ENCODE results near the gene LHPP. TPM values are rescaled to one million over a fixed set of nuclear protein-coding genes. Genes with fewer than 3 reads are reported as not detected.

LHPP gene
- total and polyA plus RNA-seq, 2 experiments from 2014 or later = 27.4 to 40.2 TPM

DNA sequence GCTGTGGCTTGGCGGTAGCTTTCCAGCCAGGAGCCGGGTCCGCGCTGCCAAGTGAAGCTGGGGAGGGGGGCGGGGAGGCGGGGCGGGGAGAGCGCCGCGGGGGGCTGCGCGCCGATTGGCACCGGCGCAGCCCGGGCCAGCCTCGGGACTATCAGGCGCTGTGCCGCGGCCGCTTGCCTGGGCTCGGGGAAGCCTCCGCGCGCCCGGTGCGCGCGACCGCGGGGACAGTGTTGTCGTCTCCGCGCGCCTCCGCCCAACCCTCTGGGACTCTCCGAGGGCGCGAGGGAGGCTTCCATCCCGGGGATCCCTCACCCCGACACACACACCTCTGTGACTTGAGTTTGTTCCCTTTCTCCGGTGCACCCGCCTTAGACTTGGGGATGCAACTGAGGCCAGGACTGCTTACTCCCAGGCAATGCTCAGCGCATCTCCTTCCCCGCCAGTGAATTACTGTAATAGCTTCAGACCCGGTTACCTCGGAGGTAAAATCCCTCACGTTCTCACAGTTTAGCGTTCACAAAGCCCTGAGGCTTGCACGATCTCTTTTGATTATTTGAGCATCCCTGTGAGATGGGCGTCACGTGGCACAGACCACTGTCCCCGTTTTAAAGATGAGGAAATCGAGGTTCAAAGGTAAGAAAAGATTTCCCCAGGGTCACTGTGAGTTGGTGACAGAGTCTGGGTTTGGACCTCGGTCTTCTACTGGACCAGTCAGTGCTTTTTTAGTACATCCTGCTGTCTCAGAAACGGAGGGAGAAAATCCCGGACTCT lies 11.4 kb upstream of the LHPP start, which contains the start of gene NKX1-2:
Gene NKX1-2 (minus strand): TSS at position 24 of the 771 bp plus-strand sequence. CDS start 92 bp downstream, outside the sequence.
- no peaks in the 10 kb centered on the region; the same call in 1 of the 2 replicates for H3K79me2 ChIP-seq (replicated peaks; ENCODE audit: insufficient read depth)
- H2AFZ ChIP-seq = peak within 1 kb of the TSS; percentile 91
- Mint-ChIP-seq H3K27ac (peak within 1 kb of the TSS; percentile 71; the same call in 1 of the 2 replicates), H3K4me1 (peaks cover 58% of the 10 kb centered on the region), H3K27me3 (ENCODE audit: insufficient read depth, low read depth, poor library complexity) (peaks cover 59% of the 10 kb centered on the region), H3K9me3 (no peaks in the 10 kb centered on the region), H3K4me3 (peak within 1 kb of the TSS; percentile 84), H3K36me3 (ENCODE audit: low read depth) (peaks cover 12% of the 10 kb centered on the region)
- peaks cover 5% of the 10 kb centered on the region; the same call in 1 of the 2 replicates for H4K20me1 ChIP-seq (replicated peaks; ENCODE audit: insufficient read depth)
- ATAC-seq (peak; percentile 38), DNase-seq (ENCODE audit: low spot score) (peak; percentile 89)
- no peaks in the 10 kb centered on the region for H3K9me2 ChIP-seq (ENCODE audit: insufficient read depth)
- H3K27me3 ChIP-seq (ENCODE audit: insufficient read depth) = peaks cover 52% of the 10 kb centered on the region
- TF ChIP-seq STAT1 (IDR thresholded peaks at IDR 0.05; ENCODE audit: unreplicated experiment) (no peak), JUNB (IDR thresholded peaks at IDR 0.05; ENCODE audit: unreplicated experiment) (no peak), POLR2AphosphoS5 (IDR thresholded peaks at IDR 0.05; ENCODE audit: low read depth) (0 out of 2 replicates have a peak, but pooled peaks have one; percentile 16)
- TF ChIP-seq, protein P1, sequence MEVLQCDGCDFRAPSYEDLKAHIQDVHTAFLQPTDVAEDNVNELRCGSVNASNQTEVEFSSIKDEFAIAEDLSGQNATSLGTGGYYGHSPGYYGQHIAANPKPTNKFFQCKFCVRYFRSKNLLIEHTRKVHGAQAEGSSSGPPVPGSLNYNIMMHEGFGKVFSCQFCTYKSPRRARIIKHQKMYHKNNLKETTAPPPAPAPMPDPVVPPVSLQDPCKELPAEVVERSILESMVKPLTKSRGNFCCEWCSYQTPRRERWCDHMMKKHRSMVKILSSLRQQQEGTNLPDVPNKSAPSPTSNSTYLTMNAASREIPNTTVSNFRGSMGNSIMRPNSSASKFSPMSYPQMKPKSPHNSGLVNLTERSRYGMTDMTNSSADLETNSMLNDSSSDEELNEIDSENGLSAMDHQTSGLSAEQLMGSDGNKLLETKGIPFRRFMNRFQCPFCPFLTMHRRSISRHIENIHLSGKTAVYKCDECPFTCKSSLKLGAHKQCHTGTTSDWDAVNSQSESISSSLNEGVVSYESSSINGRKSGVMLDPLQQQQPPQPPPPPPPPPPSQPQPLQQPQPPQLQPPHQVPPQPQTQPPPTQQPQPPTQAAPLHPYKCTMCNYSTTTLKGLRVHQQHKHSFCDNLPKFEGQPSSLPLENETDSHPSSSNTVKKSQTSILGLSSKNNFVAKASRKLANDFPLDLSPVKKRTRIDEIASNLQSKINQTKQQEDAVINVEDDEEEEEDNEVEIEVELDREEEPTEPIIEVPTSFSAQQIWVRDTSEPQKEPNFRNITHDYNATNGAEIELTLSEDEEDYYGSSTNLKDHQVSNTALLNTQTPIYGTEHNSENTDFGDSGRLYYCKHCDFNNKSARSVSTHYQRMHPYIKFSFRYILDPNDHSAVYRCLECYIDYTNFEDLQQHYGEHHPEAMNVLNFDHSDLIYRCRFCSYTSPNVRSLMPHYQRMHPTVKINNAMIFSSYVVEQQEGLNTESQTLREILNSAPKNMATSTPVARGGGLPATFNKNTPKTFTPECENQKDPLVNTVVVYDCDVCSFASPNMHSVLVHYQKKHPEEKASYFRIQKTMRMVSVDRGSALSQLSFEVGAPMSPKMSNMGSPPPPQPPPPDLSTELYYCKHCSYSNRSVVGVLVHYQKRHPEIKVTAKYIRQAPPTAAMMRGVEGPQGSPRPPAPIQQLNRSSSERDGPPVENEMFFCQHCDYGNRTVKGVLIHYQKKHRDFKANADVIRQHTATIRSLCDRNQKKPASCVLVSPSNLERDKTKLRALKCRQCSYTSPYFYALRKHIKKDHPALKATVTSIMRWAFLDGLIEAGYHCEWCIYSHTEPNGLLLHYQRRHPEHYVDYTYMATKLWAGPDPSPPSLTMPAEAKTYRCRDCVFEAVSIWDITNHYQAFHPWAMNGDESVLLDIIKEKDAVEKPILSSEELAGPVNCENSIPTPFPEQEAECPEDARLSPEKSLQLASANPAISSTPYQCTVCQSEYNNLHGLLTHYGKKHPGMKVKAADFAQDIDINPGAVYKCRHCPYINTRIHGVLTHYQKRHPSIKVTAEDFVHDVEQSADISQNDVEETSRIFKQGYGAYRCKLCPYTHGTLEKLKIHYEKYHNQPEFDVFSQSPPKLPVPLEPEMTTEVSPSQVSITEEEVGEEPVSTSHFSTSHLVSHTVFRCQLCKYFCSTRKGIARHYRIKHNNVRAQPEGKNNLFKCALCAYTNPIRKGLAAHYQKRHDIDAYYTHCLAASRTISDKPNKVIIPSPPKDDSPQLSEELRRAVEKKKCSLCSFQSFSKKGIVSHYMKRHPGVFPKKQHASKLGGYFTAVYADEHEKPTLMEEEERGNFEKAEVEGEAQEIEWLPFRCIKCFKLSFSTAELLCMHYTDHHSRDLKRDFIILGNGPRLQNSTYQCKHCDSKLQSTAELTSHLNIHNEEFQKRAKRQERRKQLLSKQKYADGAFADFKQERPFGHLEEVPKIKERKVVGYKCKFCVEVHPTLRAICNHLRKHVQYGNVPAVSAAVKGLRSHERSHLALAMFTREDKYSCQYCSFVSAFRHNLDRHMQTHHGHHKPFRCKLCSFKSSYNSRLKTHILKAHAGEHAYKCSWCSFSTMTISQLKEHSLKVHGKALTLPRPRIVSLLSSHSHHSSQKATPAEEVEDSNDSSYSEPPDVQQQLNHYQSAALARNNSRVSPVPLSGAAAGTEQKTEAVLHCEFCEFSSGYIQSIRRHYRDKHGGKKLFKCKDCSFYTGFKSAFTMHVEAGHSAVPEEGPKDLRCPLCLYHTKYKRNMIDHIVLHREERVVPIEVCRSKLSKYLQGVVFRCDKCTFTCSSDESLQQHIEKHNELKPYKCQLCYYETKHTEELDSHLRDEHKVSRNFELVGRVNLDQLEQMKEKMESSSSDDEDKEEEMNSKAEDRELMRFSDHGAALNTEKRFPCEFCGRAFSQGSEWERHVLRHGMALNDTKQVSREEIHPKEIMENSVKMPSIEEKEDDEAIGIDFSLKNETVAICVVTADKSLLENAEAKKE (CRISPR knock-in tag; IDR thresholded peaks at IDR 0.05) = no peak
- H3K27ac ChIP-seq (ENCODE audit: low read depth) = 0 out of 2 replicates have a peak within 1 kb of the TSS, but pooled peaks have one; percentile 83
- H3K4me2 ChIP-seq = peak within 1 kb of the TSS; percentile 99
- peak within 1 kb of the TSS; percentile 81 for H3K4me3 ChIP-seq
- H3K4me1 ChIP-seq (ENCODE audit: insufficient read depth) = peaks cover 58% of the 10 kb centered on the region
- H3F3A ChIP-seq (replicated peaks; ENCODE audit: low read depth) = peaks cover 29% of the 10 kb centered on the region
- H3K36me3 ChIP-seq (ENCODE audit: insufficient read depth) = no peaks in the 10 kb centered on the region

DNA sequence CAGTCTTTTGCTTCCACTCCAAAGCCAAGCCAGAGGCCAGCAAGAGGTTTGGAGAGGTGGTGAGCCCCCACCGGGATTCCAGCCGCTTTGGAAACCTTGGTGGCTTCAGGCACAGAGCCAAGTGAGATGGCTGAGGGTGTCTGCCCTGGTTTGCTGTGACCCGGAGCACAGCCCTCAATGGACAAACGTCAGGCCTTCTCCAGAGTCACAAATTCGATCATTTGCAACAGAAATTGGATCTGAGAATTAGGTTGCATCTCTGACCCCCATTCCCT lies 10.9 kb upstream of the LHPP start:
- peak overlapping the region; percentile 71; the same call in 1 of the 2 replicates for H3K27ac Mint-ChIP-seq
- H3K9me3 Mint-ChIP-seq = no peaks in the 10 kb centered on the region
- peaks cover 63% of the 10 kb centered on the region for H3K4me1 Mint-ChIP-seq
- Histone ChIP-seq H3K4me1 (ENCODE audit: insufficient read depth) (peaks cover 63% of the 10 kb centered on the region), H3K9me2 (ENCODE audit: insufficient read depth) (no peaks in the 10 kb centered on the region), H3F3A (replicated peaks; ENCODE audit: low read depth) (peaks cover 29% of the 10 kb centered on the region), H2AFZ (peak overlapping the region; percentile 77), H3K27me3 (ENCODE audit: insufficient read depth) (peaks cover 51% of the 10 kb centered on the region), H3K36me3 (ENCODE audit: insufficient read depth) (no peaks in the 10 kb centered on the region), H3K4me2 (peak overlapping the region; percentile 99), H4K20me1 (replicated peaks; ENCODE audit: insufficient read depth) (peaks cover 5% of the 10 kb centered on the region; the same call in 1 of the 2 replicates), H3K79me2 (replicated peaks; ENCODE audit: insufficient read depth) (no peaks in the 10 kb centered on the region; the same call in 1 of the 2 replicates), H3K27ac (ENCODE audit: low read depth) (0 out of 2 replicates have a peak overlapping the region, but pooled peaks have one; percentile 83), H3K4me3 (peak overlapping the region; percentile 81)
- no peak for ATAC-seq
- peaks cover 12% of the 10 kb centered on the region for H3K36me3 Mint-ChIP-seq (ENCODE audit: low read depth)
- H3K4me3 Mint-ChIP-seq = peak overlapping the region; percentile 76
- no peak for DNase-seq (ENCODE audit: low spot score)
- peaks cover 59% of the 10 kb centered on the region for H3K27me3 Mint-ChIP-seq (ENCODE audit: insufficient read depth, low read depth, poor library complexity)
- TF ChIP-seq, protein P1 (CRISPR knock-in tag; IDR thresholded peaks at IDR 0.05) = no peak

All from GM23338 (cell line).